ENCODE measurements around the gene CD209.

The CD209 gene

GRCh38 chr19:7701049-7701653, 46.2 kb downstream of the CD209 start:
- Mint-ChIP-seq H3K9me3 (no peaks in the 10 kb centered on the region), H3K36me3 (ENCODE audit: low read depth) (no peaks in the 10 kb centered on the region), H3K27ac (no peak overlapping the region), H3K4me3 (no peak overlapping the region), H3K4me1 (ENCODE audit: low read depth) (peaks cover 15% of the 10 kb centered on the region), H3K27me3 (ENCODE audit: low read depth) (peaks cover 11% of the 10 kb centered on the region)
- no peak for DNase-seq (ENCODE audit: low spot score)

- Mint-ChIP-seq H3K9me3 (no peaks in the 10 kb centered on the region), H3K4me1 (ENCODE audit: low read depth) (peaks cover 9% of the 10 kb centered on the region), H3K27ac (no peak overlapping the region), H3K27me3 (ENCODE audit: low read depth) (peaks cover 11% of the 10 kb centered on the region), H3K36me3 (ENCODE audit: low read depth) (no peaks in the 10 kb centered on the region), H3K4me3 (no peak overlapping the region)
- peak; percentile 25 for DNase-seq (ENCODE audit: low spot score)
Measured at GRCh38 chr19:7699417-7700401, 47.6 kb downstream of the CD209 start.

- DNase-seq (ENCODE audit: low spot score): no peak
- H3K27me3 Mint-ChIP-seq (ENCODE audit: low read depth): peaks cover 11% of the 10 kb centered on the region
- no peaks in the 10 kb centered on the region for H3K36me3 Mint-ChIP-seq (ENCODE audit: low read depth)
- H3K4me1 Mint-ChIP-seq (ENCODE audit: low read depth): peaks cover 9% of the 10 kb centered on the region
- H3K9me3 Mint-ChIP-seq: no peaks in the 10 kb centered on the region
- no peak overlapping the region for H3K4me3 Mint-ChIP-seq
- H3K27ac Mint-ChIP-seq: no peak overlapping the region
Measured at GRCh38 chr19:7699003-7699402, 48.3 kb downstream of the CD209 start.

GRCh38 chr19:7698583-7698982, 48.8 kb downstream of the CD209 start:
- no peak for DNase-seq (ENCODE audit: low spot score)
- H3K27me3 Mint-ChIP-seq (ENCODE audit: low read depth): peaks cover 11% of the 10 kb centered on the region
- H3K4me1 Mint-ChIP-seq (ENCODE audit: low read depth): peaks cover 9% of the 10 kb centered on the region
- no peak overlapping the region for H3K4me3 Mint-ChIP-seq
- no peaks in the 10 kb centered on the region for H3K9me3 Mint-ChIP-seq
- no peak overlapping the region for H3K27ac Mint-ChIP-seq
- no peaks in the 10 kb centered on the region for H3K36me3 Mint-ChIP-seq (ENCODE audit: low read depth)

GRCh38 chr19:7697721-7698287, 49.5 kb downstream of the CD209 start:
- Mint-ChIP-seq H3K27me3 (ENCODE audit: low read depth) (peaks cover 11% of the 10 kb centered on the region), H3K4me1 (ENCODE audit: low read depth) (peaks cover 9% of the 10 kb centered on the region), H3K9me3 (no peaks in the 10 kb centered on the region), H3K36me3 (ENCODE audit: low read depth) (no peaks in the 10 kb centered on the region), H3K27ac (no peak overlapping the region), H3K4me3 (no peak overlapping the region)
- no peak for DNase-seq (ENCODE audit: low spot score)

- H3K9me3 Mint-ChIP-seq: no peaks in the 10 kb centered on the region
- peaks cover 6% of the 10 kb centered on the region for H3K27me3 Mint-ChIP-seq (ENCODE audit: low read depth)
- H3K36me3 Mint-ChIP-seq (ENCODE audit: low read depth): no peaks in the 10 kb centered on the region
- peaks cover 6% of the 10 kb centered on the region for H3K4me1 Mint-ChIP-seq (ENCODE audit: low read depth)
- DNase-seq (ENCODE audit: low spot score): no peak
- H3K4me3 Mint-ChIP-seq: no peak overlapping the region
- H3K27ac Mint-ChIP-seq: no peak overlapping the region
Measured at GRCh38 chr19:7694499-7694898, 52.8 kb downstream of the CD209 start.

- Mint-ChIP-seq H3K4me1 (ENCODE audit: low read depth) (no peaks in the 10 kb centered on the region), H3K36me3 (ENCODE audit: low read depth) (no peaks in the 10 kb centered on the region), H3K27ac (no peak overlapping the region), H3K27me3 (ENCODE audit: low read depth) (peaks cover 3% of the 10 kb centered on the region), H3K9me3 (no peaks in the 10 kb centered on the region), H3K4me3 (no peak overlapping the region)
- no peak for DNase-seq (ENCODE audit: low spot score)
Measured at GRCh38 chr19:7692417-7693088, 54.8 kb downstream of the CD209 start.

GRCh38 chr19:7691497-7691896, 55.8 kb downstream of the CD209 start:
- Mint-ChIP-seq H3K27me3 (ENCODE audit: low read depth) (peaks cover under 1% of the 10 kb centered on the region), H3K4me3 (no peak overlapping the region), H3K36me3 (ENCODE audit: low read depth) (no peaks in the 10 kb centered on the region), H3K9me3 (no peaks in the 10 kb centered on the region), H3K4me1 (ENCODE audit: low read depth) (no peaks in the 10 kb centered on the region), H3K27ac (no peak overlapping the region)
- no peak for DNase-seq (ENCODE audit: low spot score)

GRCh38 chr19:7690779-7691258, 56.5 kb downstream of the CD209 start:
- Mint-ChIP-seq H3K4me3 (no peak overlapping the region), H3K36me3 (ENCODE audit: low read depth) (no peaks in the 10 kb centered on the region), H3K9me3 (no peaks in the 10 kb centered on the region), H3K4me1 (ENCODE audit: low read depth) (no peaks in the 10 kb centered on the region), H3K27ac (no peak overlapping the region), H3K27me3 (ENCODE audit: low read depth) (no peaks in the 10 kb centered on the region)
- DNase-seq (ENCODE audit: low spot score): no peak
